SH-SY5Y (cell line): ENCODE measurements around the gene LRRC2.

ENCODE experiments used
- GATA2 ChIP-seq: IDR thresholded peaks from 2 replicates; pipeline ENCODE4 v1.6.1; 2011; ENCODE audit warnings: mild to moderate bottlenecking, low read depth, low read length
- GATA3 ChIP-seq: IDR thresholded peaks from 2 replicates; pipeline ENCODE4 v1.6.1; 2011; ENCODE audit warnings: low read depth, mild to moderate bottlenecking, low read length, moderate library complexity

- TF ChIP-seq GATA2, result no peak
- TF ChIP-seq GATA3, result no peak
These were observed 27.3 kb upstream of the LRRC2 start for GRCh38 chr3:46593274-46593862.
